K562 (cell line): Measurements from ENCODE around the gene FKBP9. TPM values are rescaled to one million over a fixed set of nuclear protein-coding genes. Genes with fewer than 3 reads are reported as not detected.

Experiments
- ATAC-seq: fragments of 200-7000 bp; cut with Tn5 transposase; 3 replicates; pipeline ENCODE4 v1.9.1; 2020; ENCODE audit warnings: moderate library complexity
- BruUV-seq: library from RNA; stranded (reverse); fragments of 400-500 nt; replicated peaks from 2 replicates; lab custom pipeline; 2021; lab: Mats Ljungman, UMichigan
- CTCF ChIA-PET: fragments of 300-600 bp; formaldehyde crosslinking; extraction: SDS; loops from one replicate; lab custom pipeline; 2021; ENCODE audit warnings: low intra/inter-chr PET ratio; lab: Yijun Ruan, JAX
- POLR2A ChIA-PET: fragments of 300-600, 350-650 bp; sonication (Branson Sonifier 250); formaldehyde crosslinking; extraction: SDS; loops from one replicate; lab custom pipeline; 2021; ENCODE audit warnings: antibody characterized with exemption, inconsistent platforms; lab: Yijun Ruan, JAX
- DNase-seq, 4 experiments: peaks; one replicate each; pipeline versions ENCODE4 v3.0.0 to v3.0.0-alpha.2; 2011 to 2018; ENCODE audit warnings: low spot score in 3 of 4, mixed read lengths in 3 of 4; ENCODE audit errors: extremely low read depth in 1 of 4
- FAIRE-seq: peaks from 2 replicates; lab custom pipeline; 2011; peaks lifted over from hg19 to GRCh38; lab: Jason Lieb, UNC
- H2AFZ ChIP-seq: 2 replicates; pipeline ENCODE4 v1.6.0; 2011; ENCODE audit warnings: low read depth, low read length, control low read depth, inconsistent platforms
- H3K27ac ChIP-seq: fragments of 200-600 bp; 3 replicates; pipeline ENCODE4 v1.8.0; 2011; ENCODE audit warnings: low read depth, mild to moderate bottlenecking, control low read depth, inconsistent platforms, low read length, moderate library complexity, mixed read lengths; ENCODE audit errors: extremely low read depth
- H3K27me3 ChIP-seq, 2 experiments: fragments of 300-600 bp in 1 of 2; 2 replicates in 1 of 2; 3 replicates in 1 of 2; pipeline versions ENCODE4 v1.6.0 to v1.8.0; 2011; ENCODE audit warnings: inconsistent platforms in 2 of 2, low read length in 2 of 2, mild to moderate bottlenecking in 1 of 2, mixed read lengths in 1 of 2, moderate library complexity in 1 of 2; ENCODE audit not compliant: control insufficient read depth in 2 of 2, insufficient read depth in 2 of 2
- H3K36me3 ChIP-seq: fragments of 300-600 bp; 3 replicates; pipeline ENCODE4 v1.8.0; 2011; ENCODE audit warnings: mild to moderate bottlenecking, low read length, inconsistent platforms; ENCODE audit not compliant: control insufficient read depth, insufficient read depth
- H3K4me1 ChIP-seq, 2 experiments: fragments of 200-600 bp in 1 of 2; replicated peaks in 1 of 2; 2 replicates in 1 of 2; 3 replicates in 1 of 2; pipeline versions ENCODE4 v1.5.1 to v1.8.0; 2011; ENCODE audit warnings: inconsistent platforms in 2 of 2, low read length in 2 of 2, mild to moderate bottlenecking in 1 of 2, mixed read lengths in 1 of 2, moderate library complexity in 1 of 2; ENCODE audit not compliant: control insufficient read depth in 2 of 2, insufficient read depth in 2 of 2
- H3K4me2 ChIP-seq: 2 replicates; pipeline ENCODE4 v1.6.1; 2011; ENCODE audit warnings: low read length, control low read depth, inconsistent platforms, mixed read lengths; ENCODE audit not compliant: insufficient read depth
- H3K4me3 ChIP-seq: fragments of 200-600 bp; sonication (generic), shearing (Covaris generic); 2 replicates; pipeline ENCODE4 v1.5.1; 2016; ENCODE audit warnings: control low read depth, inconsistent platforms
- H3K79me2 ChIP-seq: fragments of 200-600 bp; 3 replicates; pipeline ENCODE4 v1.8.0; 2011; ENCODE audit warnings: low read length, inconsistent platforms; ENCODE audit not compliant: control insufficient read depth, insufficient read depth
- H3K9ac ChIP-seq, 2 experiments: 2 replicates each; pipeline versions ENCODE4 v1.6.0 to v1.6.1; 2011; ENCODE audit warnings: low read depth in 2 of 2, low read length in 2 of 2, control low read depth in 1 of 2, inconsistent platforms in 1 of 2, mild to moderate bottlenecking in 1 of 2, mixed read lengths in 1 of 2; ENCODE audit not compliant: insufficient read depth in 1 of 2
- H3K9me1 ChIP-seq: one replicate; pipeline ENCODE4 v1.6.0; 2011; ENCODE audit warnings: inconsistent platforms, mild to moderate bottlenecking, low read length, moderate library complexity; ENCODE audit not compliant: control insufficient read depth, insufficient read depth
- H3K9me3 ChIP-seq: replicated peaks from 2 replicates; pipeline ENCODE4 v1.5.1; 2011; ENCODE audit warnings: low read depth, low read length, inconsistent platforms; ENCODE audit not compliant: control insufficient read depth, insufficient read depth
- H4K20me1 ChIP-seq: replicated peaks from 2 replicates; pipeline ENCODE4 v1.6.1; 2011; ENCODE audit warnings: low read length, inconsistent platforms, mixed read lengths; ENCODE audit not compliant: control insufficient read depth, insufficient read depth
- PHF21A ChIP-seq: fragments of 450-650 bp; IDR thresholded peaks from 2 replicates; pipeline ENCODE4 v1.6.1; 2017; ENCODE audit warnings: low read depth, borderline replicate concordance
- SMARCA5 ChIP-seq: fragments of 450-650 bp; IDR thresholded peaks from 2 replicates; pipeline ENCODE4 v1.6.1; 2016
- SPI1 ChIP-seq: IDR thresholded peaks from 2 replicates; pipeline ENCODE4 v1.6.1; 2011; ENCODE audit warnings: low read depth, low read length, control low read depth, borderline replicate concordance
- YY1 ChIP-seq, 3 experiments: IDR thresholded peaks; 2 replicates each; pipeline ENCODE4 v1.6.1; 2011; ENCODE audit warnings: low read length in 2 of 3, mild to moderate bottlenecking in 2 of 3, moderate library complexity in 2 of 3, borderline replicate concordance in 1 of 3, control low read depth in 1 of 3, low read depth in 1 of 3; ENCODE audit not compliant: insufficient read depth in 3 of 3, insufficient replicate concordance in 2 of 3, control insufficient read depth in 1 of 3, insufficient read length in 1 of 3; ENCODE audit errors: extremely low read depth in 1 of 3
- ZNF184 ChIP-seq: sonication (generic); formaldehyde crosslinking; IDR thresholded peaks from 2 replicates; pipeline ENCODE4 v1.5.0; 2020; ENCODE audit warnings: missing genetic modification reagents
- ZNF431 ChIP-seq: sonication (generic); formaldehyde crosslinking; IDR thresholded peaks from 2 replicates; pipeline ENCODE4 v1.8.0; 2022; ENCODE audit warnings: mild to moderate bottlenecking, missing genetic modification reagents
- WGBS: fragments of 100-300 bp; shearing (Covaris generic); methylation state at CpG from one replicate; pipeline ENCODE4 v1.1.6; 2016; ENCODE audit warnings: low coverage, mixed read lengths; ENCODE audit not compliant: insufficient coverage; ENCODE audit errors: missing lambda C conversion rate; 5-methylcytosine and 5-hydroxymethylcytosine counted together
- in situ Hi-C: fragments of 300-500 bp; cut with MboI; formaldehyde crosslinking; loops from 4 replicates; pipeline ENCODE4 v1.15.0; 2018; ENCODE audit warnings: inconsistent platforms, mixed read lengths
- intact Hi-C: fragments of 100-400 bp; cut with micrococcal nuclease; formaldehyde crosslinking; loops from 2 replicates; pipeline ENCODE4 v1.14.2; 2022
- polyA plus RNA-seq, 8 experiments: library from polyadenylated mRNA; depleted of rRNA in 4 of 8; stranded (reverse) in 5 of 8; unstranded in 3 of 8; fragments of >200 nt; fragmentation: Nextera tagmentation in 2 of 8; fragmentation: Illumina TruSeq in 1 of 8; extraction: Ambion mirVana in 2 of 8; extraction: Trizol in 1 of 8; gene quantifications; 2 replicates each; pipeline versions ENCODE4 v1.2.1 to v1.2.3, GENCODE V29; 2011 to 2014; ENCODE audit warnings: inconsistent platforms in 1 of 8, missing spikeins in 1 of 8
- total RNA-seq, 7 experiments: library from RNA; depleted of rRNA in 6 of 7; stranded (reverse); fragments of >200 nt in 6 of 7; fragmentation: Illumina TruSeq in 2 of 7; extraction: Trizol in 2 of 7; gene quantifications; 2 replicates each; pipeline versions ENCODE4 v1.2.1 to v1.2.3, GENCODE V29; 2011 to 2021; ENCODE audit warnings: low replicate concordance in 1 of 7
- TF ChIP-seq, protein P1 (sequence below): sonication (generic); formaldehyde crosslinking; IDR thresholded peaks from 2 replicates; pipeline ENCODE4 v1.8.1; 2023; ENCODE audit warnings: mild to moderate bottlenecking, missing genetic modification reagents

Gene FKBP9
- total and polyA plus RNA-seq, 9 of the 15 experiments (the other 6 are each of a cell fraction or from before 2014, with no cell fraction given): 5.9 to 23.7 (median 15.8) TPM

DNA sequence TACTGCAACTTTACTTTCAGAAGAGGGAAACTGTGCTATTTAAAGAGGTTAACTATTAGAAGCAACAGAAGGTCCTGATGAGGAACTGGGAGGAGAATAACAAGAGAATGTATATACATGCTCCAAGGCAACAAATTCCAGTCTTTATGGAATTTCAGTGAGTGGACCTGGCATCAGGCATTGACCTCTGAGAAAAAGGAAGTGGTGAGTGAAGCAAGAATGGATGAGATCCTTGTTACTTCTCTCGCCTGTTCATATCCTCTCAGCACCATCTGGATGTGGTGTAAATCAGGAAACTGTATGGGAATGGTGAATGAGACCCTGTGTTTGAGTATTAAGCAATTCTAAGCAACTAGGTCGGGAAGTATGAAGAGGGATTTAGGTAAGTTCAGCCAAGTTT is 35.3 kb upstream of the FKBP9 start:
- Histone ChIP-seq H3K27me3 (no peaks in the 10 kb centered on the region), H3K27ac (no peak overlapping the region), H3K4me2 (no peak overlapping the region), H3K79me2 (peaks cover 2% of the 10 kb centered on the region; the same call in 1 of the 3 replicates), H2AFZ (no peak overlapping the region), H3K9ac (no peak overlapping the region), H3K9me1 (no peaks in the 10 kb centered on the region), H3K9me3 (no peaks in the 10 kb centered on the region), H3K36me3 (peaks cover 60% of the 10 kb centered on the region), H3K4me3 (no peak overlapping the region), H3K4me1 (no peaks in the 10 kb centered on the region), H4K20me1 (no peaks in the 10 kb centered on the region)
- WGBS: 71% methylated on average over 2 of the region's 2 CpGs
- no TSS peak for BruUV-seq
- intact Hi-C loops (no loop called here), in situ Hi-C loops (no loop called here)
- ChIA-PET CTCF (no interaction called here), POLR2A (no interaction called here)
- ATAC-seq (no peak), DNase-seq (no peak), FAIRE-seq (no peak)
- no peak for TF ChIP-seq ZNF184 (CRISPR knock-in tag)
- no peak for TF ChIP-seq ZNF431
- TF ChIP-seq YY1 (IDR thresholded peaks at IDR 0.05; ENCODE audit: borderline replicate concordance in 1 of 3, control insufficient read depth in 1 of 3, extremely low read depth in 1 of 3, insufficient read depth in 3 of 3, insufficient read length in 1 of 3, insufficient replicate concordance in 2 of 3, low read depth in 1 of 3, low read length in 2 of 3): no peak
- TF ChIP-seq SPI1: peak; percentile 56; the same call in 1 of the 2 replicates
- no peak for TF ChIP-seq PHF21A
- TF ChIP-seq, protein P1, sequence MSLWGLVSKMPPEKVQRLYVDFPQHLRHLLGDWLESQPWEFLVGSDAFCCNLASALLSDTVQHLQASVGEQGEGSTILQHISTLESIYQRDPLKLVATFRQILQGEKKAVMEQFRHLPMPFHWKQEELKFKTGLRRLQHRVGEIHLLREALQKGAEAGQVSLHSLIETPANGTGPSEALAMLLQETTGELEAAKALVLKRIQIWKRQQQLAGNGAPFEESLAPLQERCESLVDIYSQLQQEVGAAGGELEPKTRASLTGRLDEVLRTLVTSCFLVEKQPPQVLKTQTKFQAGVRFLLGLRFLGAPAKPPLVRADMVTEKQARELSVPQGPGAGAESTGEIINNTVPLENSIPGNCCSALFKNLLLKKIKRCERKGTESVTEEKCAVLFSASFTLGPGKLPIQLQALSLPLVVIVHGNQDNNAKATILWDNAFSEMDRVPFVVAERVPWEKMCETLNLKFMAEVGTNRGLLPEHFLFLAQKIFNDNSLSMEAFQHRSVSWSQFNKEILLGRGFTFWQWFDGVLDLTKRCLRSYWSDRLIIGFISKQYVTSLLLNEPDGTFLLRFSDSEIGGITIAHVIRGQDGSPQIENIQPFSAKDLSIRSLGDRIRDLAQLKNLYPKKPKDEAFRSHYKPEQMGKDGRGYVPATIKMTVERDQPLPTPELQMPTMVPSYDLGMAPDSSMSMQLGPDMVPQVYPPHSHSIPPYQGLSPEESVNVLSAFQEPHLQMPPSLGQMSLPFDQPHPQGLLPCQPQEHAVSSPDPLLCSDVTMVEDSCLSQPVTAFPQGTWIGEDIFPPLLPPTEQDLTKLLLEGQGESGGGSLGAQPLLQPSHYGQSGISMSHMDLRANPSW (CRISPR knock-in tag): no peak
- no peak for TF ChIP-seq SMARCA5
